Tibial nerve (tissue), 4 donors: Measurements from ENCODE around the gene CLMP. TPM values are rescaled to one million over a fixed set of nuclear protein-coding genes. Genes with fewer than 3 reads are reported as not detected.

Source experiments
- DNase-seq, 2 donors: peaks; one replicate each; pipeline ENCODE4 v3.0.0-alpha.2; 2019; ENCODE audit warnings: low spot score in 2 of 2
- H3K27ac ChIP-seq, 4 donors: fragments of 200-600 bp; sonication (generic) in 3 of 4; one replicate each; pipeline ENCODE4 v1.5.1; 2017 to 2019; ENCODE audit warnings: mild to moderate bottlenecking in 1 of 4
- H3K27me3 ChIP-seq, 2 donors: fragments of 200-600 bp; sonication (generic) in 1 of 2; one replicate each; pipeline versions ENCODE4 v1.5.1 to v1.6.0; 2017 to 2019
- H3K36me3 ChIP-seq, 3 donors: fragments of 200-600 bp; sonication (generic); one replicate each; pipeline ENCODE4 v1.5.1; 2018 to 2019
- H3K4me1 ChIP-seq, 4 donors: fragments of 200-600 bp; sonication (generic) in 3 of 4; one replicate each; pipeline ENCODE4 v1.5.1; 2017 to 2019
- H3K4me3 ChIP-seq, 4 donors: fragments of 200-600 bp; sonication (generic) in 3 of 4; one replicate each; pipeline ENCODE4 v1.5.1; 2017 to 2019; ENCODE audit warnings: mild to moderate bottlenecking in 1 of 4, moderate library complexity in 1 of 4
- H3K9me3 ChIP-seq, 4 donors: fragments of 200-600 bp; sonication (generic) in 3 of 4; one replicate each; pipeline ENCODE4 v1.5.1; 2017 to 2019
- CTCF ChIP-seq, 5 experiments: fragments of 200-600 bp in 3 of 5; fragments of 450-650 bp in 2 of 5; sonication (generic) in 3 of 5; IDR thresholded peaks; one replicate each; pipeline ENCODE4 v1.5.1; 2016 to 2019; ENCODE audit warnings: antibody characterized with exemption in 5 of 5, mild to moderate bottlenecking in 3 of 5, moderate library complexity in 2 of 5
- EP300 ChIP-seq, 2 donors: sonication (generic); formaldehyde crosslinking; IDR thresholded peaks; one replicate each; pipeline ENCODE4 v1.6.1; 2017; ENCODE audit warnings: antibody characterized with exemption in 2 of 2, mild to moderate bottlenecking in 1 of 2
- POLR2A ChIP-seq, 2 donors: fragments of 450-650 bp; IDR thresholded peaks; one replicate each; pipeline ENCODE4 v1.6.1; 2017; ENCODE audit warnings: antibody characterized with exemption in 2 of 2, mild to moderate bottlenecking in 2 of 2, moderate library complexity in 2 of 2
- WGBS, 2 donors: methylation state at CpG; one replicate each; pipeline ENCODE4 v1.1.5; 2018; 5-methylcytosine and 5-hydroxymethylcytosine counted together
- total RNA-seq, 4 donors: library from RNA; depleted of rRNA; stranded (reverse); fragments of >200 nt; gene quantifications; one replicate each; pipeline ENCODE4 v1.1.0, GENCODE V29; 2016

Gene CLMP
- total RNA-seq, 4 donors from 2014 or later: 82.5 to 98.6 (median 89.7) TPM

GRCh38 chr11:123085497-123085896 lies 109.6 kb downstream of the CLMP start:
- Histone ChIP-seq H3K4me3 (no peak overlapping the region), H3K4me1 (peaks cover 0 to 14% (median 3%) of the 10 kb centered on the region in 4 donors), H3K9me3 (peaks cover 0 to 6% (median 0%) of the 10 kb centered on the region in 4 donors), H3K27me3 (no peaks in the 10 kb centered on the region), H3K27ac (no peak overlapping the region), H3K36me3 (peaks cover 0 to 27% (median 0%) of the 10 kb centered on the region in 3 donors)
- no peak for TF ChIP-seq EP300 (IDR thresholded peaks at IDR 0.05)
- no peak for TF ChIP-seq POLR2A (IDR thresholded peaks at IDR 0.05)
- no peak for TF ChIP-seq CTCF (IDR thresholded peaks at IDR 0.05)
- WGBS, 2 donors: 96% methylated on average over 5 of the region's 5 CpGs
- no peak for DNase-seq

- H3K36me3 ChIP-seq: peaks cover 0 to 27% (median 0%) of the 10 kb centered on the region in 3 donors
- peaks cover 0 to 14% (median 3%) of the 10 kb centered on the region in 4 donors for H3K4me1 ChIP-seq
- no peak for TF ChIP-seq CTCF (IDR thresholded peaks at IDR 0.05)
- TF ChIP-seq POLR2A (IDR thresholded peaks at IDR 0.05): no peak
- no peak for TF ChIP-seq EP300 (IDR thresholded peaks at IDR 0.05)
- DNase-seq: no peak
- no peak overlapping the region for H3K4me3 ChIP-seq
- H3K27ac ChIP-seq: no peak overlapping the region
- H3K9me3 ChIP-seq: peaks cover 0 to 6% (median 0%) of the 10 kb centered on the region in 4 donors
- 83 to 99% methylated on average over 7 of the region's 7 CpGs for WGBS, 2 donors
- no peaks in the 10 kb centered on the region for H3K27me3 ChIP-seq
These were observed 110.6 kb downstream of the CLMP start for GRCh38 chr11:123084454-123084853.

- TF ChIP-seq EP300 (IDR thresholded peaks at IDR 0.05) (peak in 1 of 2 donors; percentile 45), POLR2A (IDR thresholded peaks at IDR 0.05) (no peak), CTCF (IDR thresholded peaks at IDR 0.05) (no peak)
- Histone ChIP-seq H3K4me3 (no peak overlapping the region), H3K27ac (peak overlapping the region in 1 of 4 donors; percentile 10), H3K27me3 (no peaks in the 10 kb centered on the region), H3K36me3 (peaks cover 0 to 27% (median 0%) of the 10 kb centered on the region in 3 donors), H3K4me1 (peaks cover 0 to 14% (median 3%) of the 10 kb centered on the region in 4 donors), H3K9me3 (peaks cover 0 to 6% (median 0%) of the 10 kb centered on the region in 4 donors)
- peak; percentile 65 to 90 for DNase-seq
- WGBS, 2 donors: 5 to 9% methylated on average over 4 of the region's 4 CpGs
These were observed 111.4 kb downstream of the CLMP start for GRCh38 chr11:123083623-123084029.

- Histone ChIP-seq H3K27ac (no peak overlapping the region), H3K36me3 (peaks cover 0 to 27% (median 0%) of the 10 kb centered on the region in 3 donors), H3K4me1 (peaks cover 0 to 14% (median 3%) of the 10 kb centered on the region in 4 donors), H3K4me3 (no peak overlapping the region), H3K27me3 (no peaks in the 10 kb centered on the region), H3K9me3 (peaks cover 0 to 6% (median 0%) of the 10 kb centered on the region in 4 donors)
- TF ChIP-seq CTCF (IDR thresholded peaks at IDR 0.05): no peak
- TF ChIP-seq EP300 (IDR thresholded peaks at IDR 0.05): no peak
- no peak for TF ChIP-seq POLR2A (IDR thresholded peaks at IDR 0.05)
- no peak for DNase-seq
- WGBS, 2 donors: 73 to 84% methylated on average over 4 of the region's 4 CpGs
These were observed 112.1 kb downstream of the CLMP start for GRCh38 chr11:123082977-123083376.

- H3K4me3 ChIP-seq: no peak overlapping the region
- TF ChIP-seq CTCF (IDR thresholded peaks at IDR 0.05) (no peak), EP300 (IDR thresholded peaks at IDR 0.05) (no peak), POLR2A (IDR thresholded peaks at IDR 0.05) (no peak)
- no peak overlapping the region for H3K27ac ChIP-seq
- WGBS, 2 donors: 88 to 100% methylated on average over 1 of the region's 1 CpG
- H3K36me3 ChIP-seq: peaks cover 0 to 35% (median 0%) of the 10 kb centered on the region in 3 donors
- H3K9me3 ChIP-seq: peaks cover 0 to 6% (median 0%) of the 10 kb centered on the region in 4 donors
- peaks cover 0 to 14% (median 3%) of the 10 kb centered on the region in 4 donors for H3K4me1 ChIP-seq
- DNase-seq: no peak
- H3K27me3 ChIP-seq: no peaks in the 10 kb centered on the region
These were observed 115.0 kb downstream of the CLMP start for GRCh38 chr11:123080015-123080414.
